NCI-H524 treated with DMSO at 0.1 percent for 48 hours (cell line): ENCODE results near the gene AGPAT4.
"Not testable (repeated sequence)": the region's sequence is repeated elsewhere in the genome, so short reads cannot be mapped to it uniquely, and the experiment has no call there.

Experiments used
- DNase-seq: peaks from one replicate; lab custom pipeline; 2025; lab: John Stamatoyannopoulos, UW

AGPAT4 gene

GRCh38 chr6:161138543-161139303, 135.1 kb downstream of the AGPAT4 start:
- DNase-seq: no peak

DNA sequence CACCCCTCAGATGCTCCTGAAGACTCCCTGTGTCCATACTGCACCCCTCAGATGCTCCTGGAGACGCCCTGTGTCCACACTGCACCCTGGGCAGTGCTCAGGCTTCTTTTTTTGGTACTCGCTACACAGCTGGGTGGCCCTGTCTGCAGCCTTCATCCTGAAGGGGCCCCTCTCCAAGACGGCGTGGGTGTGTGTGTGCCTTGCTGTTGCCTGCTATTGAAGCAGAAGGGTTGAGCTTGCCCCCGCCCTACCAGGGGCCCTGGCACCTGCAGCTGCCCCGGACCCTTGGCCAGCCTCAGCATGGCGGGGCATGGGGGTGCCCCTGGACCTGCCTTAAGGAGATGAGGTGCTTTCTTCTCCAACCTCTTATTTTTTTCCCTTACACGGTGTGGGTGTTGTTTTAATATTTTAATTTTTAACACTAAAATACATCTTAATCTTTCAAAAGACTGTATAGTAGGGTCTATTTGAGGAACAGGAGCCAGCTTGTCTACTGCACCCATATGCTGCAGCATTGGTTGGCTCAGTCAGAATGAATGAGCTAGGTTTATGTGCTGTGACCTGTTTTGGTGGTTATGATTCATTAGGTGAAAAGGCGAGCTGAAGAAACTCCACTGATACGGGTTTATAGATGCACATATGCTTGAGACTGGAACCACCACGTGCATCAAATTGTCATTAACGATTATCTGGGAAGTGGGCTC, 135.9 kb downstream of the AGPAT4 start:
- no peak for DNase-seq

DNA sequence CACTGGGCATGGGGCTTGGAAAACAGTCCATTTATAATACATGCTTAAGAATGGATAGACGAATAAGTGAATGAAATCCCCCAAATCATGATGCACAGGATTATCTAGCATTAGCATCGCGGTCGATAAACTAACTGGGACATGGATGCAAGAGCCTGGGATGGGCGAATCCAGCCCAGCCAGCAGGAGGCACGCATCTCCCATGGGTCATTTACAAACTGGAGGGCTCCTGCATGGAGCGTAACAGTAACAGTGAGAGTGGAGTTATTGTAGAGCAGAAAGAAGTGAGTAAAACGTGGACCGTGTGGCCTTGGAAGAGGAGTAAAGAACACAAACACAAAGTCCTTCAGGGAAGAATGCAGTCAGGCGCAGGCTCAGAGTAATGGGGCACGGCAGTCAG, 136.5 kb downstream of the AGPAT4 start:
- no peak for DNase-seq

DNA sequence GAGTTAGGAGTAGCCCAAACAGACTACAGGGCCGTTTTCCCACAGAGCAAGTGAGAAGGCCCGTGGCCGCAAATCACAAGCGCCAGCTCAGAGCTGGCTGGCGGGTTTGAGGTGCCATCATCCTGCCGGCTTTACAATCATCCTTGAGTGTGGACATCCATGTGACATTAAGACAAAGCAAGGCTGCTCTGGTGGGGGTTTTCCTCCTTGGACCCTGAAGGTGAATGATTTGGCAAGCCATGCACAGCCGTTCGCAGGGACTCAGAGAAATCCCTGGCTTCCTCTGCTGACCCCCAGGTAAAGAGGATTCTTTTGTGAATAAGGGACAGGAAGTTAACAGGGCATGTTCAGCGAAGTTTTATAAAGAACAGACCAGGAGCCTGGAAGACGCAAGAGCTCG, 137.2 kb downstream of the AGPAT4 start:
- DNase-seq: no peak

DNA sequence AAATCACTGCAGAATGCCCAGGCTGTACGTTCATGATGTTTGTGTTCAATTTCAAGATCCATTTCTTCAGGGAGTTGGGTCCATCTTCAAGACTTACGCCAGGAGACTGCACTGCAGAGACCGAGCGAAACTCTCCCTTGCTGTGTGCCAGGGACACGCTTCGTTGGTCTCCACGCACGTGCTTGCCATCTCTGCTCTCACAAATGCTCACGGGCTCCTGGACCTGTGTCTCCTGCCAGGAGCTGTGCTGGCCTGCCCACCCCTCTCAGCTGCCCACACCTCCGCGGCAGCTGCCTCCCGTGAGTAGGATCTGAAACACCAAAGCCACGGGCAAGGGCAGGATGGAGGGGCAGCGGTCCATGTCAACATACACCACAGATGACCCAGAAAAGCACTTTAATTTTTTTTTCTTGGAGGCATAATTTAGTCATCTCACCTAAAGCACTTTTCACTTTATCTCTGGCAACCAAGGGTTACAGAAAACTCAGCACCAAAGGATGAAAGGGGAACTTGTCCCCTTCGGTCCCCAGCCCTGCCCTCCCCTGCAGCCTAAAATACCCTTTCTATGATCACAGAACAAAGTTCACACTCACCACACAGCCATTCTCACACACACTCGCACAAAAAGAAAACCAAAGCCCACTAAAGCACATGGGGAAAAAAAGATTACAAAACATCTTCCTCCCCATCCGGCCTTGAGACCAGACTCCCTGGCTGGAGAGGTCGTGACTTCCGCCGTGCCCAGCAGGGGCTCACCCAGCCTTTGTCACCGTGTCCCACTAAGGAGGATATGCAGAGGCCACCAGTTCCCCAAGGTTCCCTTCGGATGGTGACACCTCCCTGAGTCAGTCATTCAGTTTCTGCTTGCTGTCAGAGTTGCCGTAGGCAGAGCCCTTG, 137.9 kb downstream of the AGPAT4 start:
- no peak for DNase-seq

GRCh38 chr6:161134550-161135298, 139.1 kb downstream of the AGPAT4 start:
- DNase-seq: no peak

DNA sequence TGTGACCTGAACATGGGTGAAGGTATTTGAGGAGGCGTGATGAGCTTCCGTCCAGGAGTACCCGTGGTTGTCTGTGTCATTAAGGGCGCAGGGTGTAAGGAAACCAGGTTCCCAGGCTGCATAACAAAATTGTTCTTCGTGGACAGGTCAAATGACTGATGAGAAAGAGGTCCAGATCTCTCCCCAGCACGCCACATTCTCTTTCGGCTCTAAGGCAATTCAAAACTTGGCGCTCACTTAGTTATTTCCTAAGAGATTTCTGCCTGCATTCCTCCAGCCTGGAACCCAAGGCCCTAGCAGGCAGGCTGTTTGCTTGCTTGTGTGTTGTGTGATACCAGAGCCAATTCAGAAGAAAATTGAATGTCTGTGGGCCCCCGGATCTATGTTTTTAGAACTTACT, 139.9 kb downstream of the AGPAT4 start:
- no peak for DNase-seq

GRCh38 chr6:161132384-161132783, 141.5 kb downstream of the AGPAT4 start:
- DNase-seq: no peak

- no peak for DNase-seq
Observed at GRCh38 chr6:161130967-161131766, 142.7 kb downstream of the AGPAT4 start.

- DNase-seq: no peak
Observed at GRCh38 chr6:161130541-161130940, 143.3 kb downstream of the AGPAT4 start.

GRCh38 chr6:161128680-161129196, 145.1 kb downstream of the AGPAT4 start:
- no peak for DNase-seq

DNA sequence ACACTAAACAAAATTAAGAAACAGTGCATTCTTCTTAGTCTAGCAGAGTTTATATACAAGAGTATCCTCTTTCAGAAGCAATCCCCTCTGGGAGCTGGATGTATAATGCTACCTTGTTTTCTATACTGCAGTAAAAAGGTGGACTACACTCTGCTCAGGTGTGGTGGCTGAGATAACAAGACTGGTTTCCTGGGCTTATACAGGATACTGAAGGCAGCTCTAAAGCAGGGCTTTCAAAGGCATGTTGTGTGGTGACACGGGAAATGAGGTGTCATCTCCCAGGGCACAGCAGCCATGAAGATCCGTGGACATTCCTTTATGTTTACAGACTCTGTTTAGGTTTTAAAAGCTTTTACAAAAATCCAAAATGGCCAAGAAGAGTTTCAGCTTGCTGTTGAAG, 145.6 kb downstream of the AGPAT4 start:
- no peak for DNase-seq

DNA sequence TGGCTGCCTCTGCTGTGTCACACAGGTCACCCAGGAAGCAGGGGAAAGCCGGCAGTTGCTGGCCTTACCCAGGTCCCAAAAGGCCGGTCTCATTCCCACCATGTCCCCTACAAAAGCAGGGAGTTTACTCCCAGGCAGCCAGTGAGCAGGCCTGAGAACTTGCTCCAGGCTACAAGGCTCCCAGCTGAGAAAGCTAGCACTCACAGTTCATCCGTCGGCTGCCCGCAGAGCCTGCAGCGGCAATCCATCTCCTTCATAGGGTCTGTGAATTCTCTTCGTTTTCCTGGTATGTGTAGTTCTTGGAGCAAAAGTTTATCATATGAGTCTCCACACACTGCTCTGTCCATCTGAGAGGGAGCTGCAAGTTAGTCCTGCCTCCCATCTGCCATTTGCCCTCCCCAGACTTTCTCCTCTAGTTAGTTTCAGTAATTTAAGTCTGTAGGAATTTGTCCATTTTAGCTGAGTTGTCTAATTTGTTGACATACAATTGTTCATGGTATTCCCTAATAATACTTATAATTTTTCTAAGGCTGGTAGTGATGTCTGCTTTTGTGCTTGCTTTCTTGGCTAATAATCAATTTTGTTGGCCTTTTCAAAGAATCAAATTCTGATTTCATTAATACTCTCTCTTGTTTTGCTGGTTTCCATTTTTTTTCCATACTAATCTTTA, 146.7 kb downstream of the AGPAT4 start:
- DNase-seq: no peak

- DNase-seq: no peak
Observed at GRCh38 chr6:161125591-161125990, 148.3 kb downstream of the AGPAT4 start.

DNA sequence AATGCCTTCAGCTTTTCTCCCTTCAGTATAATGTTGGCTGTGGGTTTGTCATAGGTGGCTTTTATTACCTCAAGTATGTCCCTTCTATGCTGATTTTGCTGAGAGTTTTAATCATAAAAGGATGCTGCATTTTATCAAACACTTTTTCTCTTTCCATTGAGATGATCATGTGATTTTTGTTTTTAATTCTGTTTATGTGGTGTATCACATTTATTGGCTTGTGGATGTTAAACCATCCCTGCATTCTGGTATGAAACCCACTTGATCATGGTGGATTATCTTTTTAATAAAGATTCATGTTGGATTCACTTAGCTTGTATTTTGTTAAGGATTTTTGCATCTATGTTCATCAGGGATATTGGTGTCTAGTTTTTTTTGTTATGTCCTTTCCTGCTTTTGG, 150.5 kb downstream of the AGPAT4 start:
- DNase-seq: not testable (repeated sequence)

- DNase-seq: no peak
Observed at GRCh38 chr6:161117942-161118341, 155.9 kb downstream of the AGPAT4 start.

GRCh38 chr6:161117308-161117707, 156.6 kb downstream of the AGPAT4 start:
- no peak for DNase-seq

- DNase-seq: no peak
Observed at GRCh38 chr6:161116554-161116953, 157.3 kb downstream of the AGPAT4 start.

GRCh38 chr6:161115468-161115867, 158.4 kb downstream of the AGPAT4 start:
- DNase-seq: no peak

- DNase-seq: no peak
Observed at GRCh38 chr6:161111261-161111660, 162.6 kb downstream of the AGPAT4 start.
